Osteoblast (primary cell): ENCODE results near the gene SPACA6. TPM values are rescaled to one million over a fixed set of nuclear protein-coding genes. Genes with fewer than 3 reads are reported as not detected.
"Not testable (repeated sequence)": the region's sequence is repeated elsewhere in the genome, so short reads cannot be mapped to it uniquely, and the experiment has no call there.

Experiments used
- DNase-seq: peaks from one replicate; pipeline ENCODE4 v3.0.0; 2011; ENCODE audit warnings: low spot score, mixed read lengths; ENCODE audit not compliant: insufficient read length; ENCODE audit errors: missing footprints
- H2AFZ ChIP-seq: 2 replicates; pipeline ENCODE4 v1.6.0; 2011; ENCODE audit warnings: mild to moderate bottlenecking, low read length
- H3K27ac ChIP-seq: 2 replicates; pipeline ENCODE4 v1.5.1; 2011; ENCODE audit warnings: mild to moderate bottlenecking, low read depth, low read length, moderate library complexity
- H3K27me3 ChIP-seq: 2 replicates; pipeline ENCODE4 v1.6.0; 2012; ENCODE audit warnings: mild to moderate bottlenecking, control low read depth, inconsistent platforms, low read length, moderate library complexity; ENCODE audit not compliant: insufficient read depth
- H3K36me3 ChIP-seq: 2 replicates; pipeline ENCODE4 v1.5.1; 2011; ENCODE audit warnings: mild to moderate bottlenecking, low read length, control low read depth, moderate library complexity; ENCODE audit not compliant: insufficient read depth
- H3K4me1 ChIP-seq: 2 replicates; pipeline ENCODE4 v1.5.1; 2011; ENCODE audit warnings: mild to moderate bottlenecking, low read length, control low read depth, moderate library complexity; ENCODE audit not compliant: insufficient read depth
- H3K4me2 ChIP-seq: 2 replicates; pipeline ENCODE4 v1.6.0; 2011; ENCODE audit warnings: mild to moderate bottlenecking, low read length; ENCODE audit not compliant: insufficient read depth
- H3K4me3 ChIP-seq: fragments of 200-600 bp; sonication (generic); 3 replicates; pipeline ENCODE4 v1.5.1; 2012; ENCODE audit warnings: mild to moderate bottlenecking, low read length, inconsistent platforms; ENCODE audit not compliant: insufficient read depth
- H3K79me2 ChIP-seq: 2 replicates; pipeline ENCODE4 v1.6.0; 2012; ENCODE audit warnings: mild to moderate bottlenecking, low read length, control low read depth, inconsistent platforms; ENCODE audit not compliant: insufficient read depth
- H3K9me3 ChIP-seq: 2 replicates; pipeline ENCODE4 v1.5.1; 2011; ENCODE audit warnings: low read depth, low read length, control low read depth
- H4K20me1 ChIP-seq: 2 replicates; pipeline ENCODE4 v1.6.0; 2012; ENCODE audit warnings: mild to moderate bottlenecking, low read length, control low read depth; ENCODE audit not compliant: insufficient read depth
- CTCF ChIP-seq: IDR thresholded peaks from 2 replicates; pipeline ENCODE4 v1.5.1; 2011; ENCODE audit warnings: mild to moderate bottlenecking, low read depth, low read length, moderate library complexity; ENCODE audit errors: extremely low read depth
- total RNA-seq: library from RNA; depleted of rRNA; stranded (reverse); fragments of >200 nt; gene quantifications from 2 replicates; pipeline ENCODE4 v1.2.3, GENCODE V29; 2012

The SPACA6 gene
- total RNA-seq, 1 donor: 12.7 TPM

GRCh38 chr19:51735759-51736449 lies 42.8 kb downstream of the SPACA6 start:
- Histone ChIP-seq H2AFZ (no peak overlapping the region), H3K36me3 (no peaks in the 10 kb centered on the region), H3K9me3 (no peaks in the 10 kb centered on the region), H4K20me1 (no peaks in the 10 kb centered on the region), H3K4me2 (peak overlapping the region; percentile 48), H3K27ac (peak overlapping the region; percentile 89), H3K4me3 (peak overlapping the region; percentile 20), H3K27me3 (no peaks in the 10 kb centered on the region), H3K79me2 (no peaks in the 10 kb centered on the region), H3K4me1 (peaks cover 38% of the 10 kb centered on the region)
- no peak for TF ChIP-seq CTCF
- peak; percentile 90 for DNase-seq

GRCh38 chr19:51737389-51737788 lies 44.3 kb downstream of the SPACA6 start:
- H3K27me3 ChIP-seq: no peaks in the 10 kb centered on the region
- peaks cover 42% of the 10 kb centered on the region for H3K4me1 ChIP-seq
- no peaks in the 10 kb centered on the region for H4K20me1 ChIP-seq
- no peak for DNase-seq
- H3K4me3 ChIP-seq: no peak overlapping the region
- peak overlapping the region; percentile 85 for H3K27ac ChIP-seq
- H3K4me2 ChIP-seq: no peak overlapping the region
- H3K36me3 ChIP-seq: no peaks in the 10 kb centered on the region
- no peak for TF ChIP-seq CTCF
- no peak overlapping the region for H2AFZ ChIP-seq
- no peaks in the 10 kb centered on the region for H3K9me3 ChIP-seq
- H3K79me2 ChIP-seq: no peaks in the 10 kb centered on the region

GRCh38 chr19:51737924-51738323 lies 44.8 kb downstream of the SPACA6 start:
- no peak for DNase-seq
- H3K4me2 ChIP-seq: no peak overlapping the region
- no peaks in the 10 kb centered on the region for H3K79me2 ChIP-seq
- H3K27ac ChIP-seq: peak overlapping the region; percentile 85
- peak overlapping the region; percentile 56 for H2AFZ ChIP-seq
- H3K9me3 ChIP-seq: no peaks in the 10 kb centered on the region
- no peaks in the 10 kb centered on the region for H4K20me1 ChIP-seq
- H3K4me1 ChIP-seq: peaks cover 47% of the 10 kb centered on the region
- TF ChIP-seq CTCF: no peak
- H3K4me3 ChIP-seq: no peak overlapping the region
- H3K27me3 ChIP-seq: no peaks in the 10 kb centered on the region
- no peaks in the 10 kb centered on the region for H3K36me3 ChIP-seq

- not testable (repeated sequence) for H4K20me1 ChIP-seq, H2AFZ ChIP-seq, DNase-seq, H3K36me3 ChIP-seq, H3K27me3 ChIP-seq, H3K4me2 ChIP-seq, H3K9me3 ChIP-seq, H3K4me3 ChIP-seq, H3K79me2 ChIP-seq
- Histone ChIP-seq H3K27ac (peak overlapping the region; percentile 85), H3K4me1 (peaks cover 53% of the 10 kb centered on the region)
Observed at GRCh38 chr19:51738523-51738922, 45.4 kb downstream of the SPACA6 start.
